Umbilical cord (tissue), 2 donors: Measurements from ENCODE around the gene SBF2. TPM values are rescaled to one million over a fixed set of nuclear protein-coding genes. Genes with fewer than 3 reads are reported as not detected.
"Not testable (repeated sequence)": the region's sequence is repeated elsewhere in the genome, so short reads cannot be mapped to it uniquely, and the experiment has no call there.

Experiments used
- DNase-seq: peaks from one replicate; pipeline ENCODE4 v3.0.0-alpha.2; 2015; ENCODE audit warnings: low spot score
- total RNA-seq: library from RNA; depleted of rRNA; stranded (reverse); fragments of >200 nt; gene quantifications from one replicate; pipeline ENCODE4 v1.2.3, GENCODE V29; 2014; ENCODE audit warnings: low replicate concordance; ENCODE audit not compliant: insufficient read depth

The SBF2 gene
- total RNA-seq, 1 donor from 2014 or later, result 85.7 TPM

GRCh38 chr11:10117709-10118351 lies 176.2 kb downstream of the SBF2 start:
- no peak for DNase-seq

- DNase-seq, result no peak
Observed at GRCh38 chr11:10116588-10116987, 177.4 kb downstream of the SBF2 start.

- DNase-seq, result no peak
Observed at GRCh38 chr11:10114593-10115404, 179.2 kb downstream of the SBF2 start.

GRCh38 chr11:10113852-10114251 lies 180.2 kb downstream of the SBF2 start:
- no peak for DNase-seq

GRCh38 chr11:10109806-10110205 lies 184.2 kb downstream of the SBF2 start:
- DNase-seq, result peak; percentile 68

- peak; percentile 57 for DNase-seq
Observed at GRCh38 chr11:10108915-10109680, 184.9 kb downstream of the SBF2 start.

- DNase-seq, result no peak
Observed at GRCh38 chr11:10107497-10107896, 186.5 kb downstream of the SBF2 start.

- DNase-seq, result no peak
Observed at GRCh38 chr11:10097615-10098014, 196.4 kb downstream of the SBF2 start.

- no peak for DNase-seq
Observed at GRCh38 chr11:10096987-10097386, 197.0 kb downstream of the SBF2 start.

GRCh38 chr11:10095412-10096208 lies 198.4 kb downstream of the SBF2 start:
- no peak for DNase-seq

GRCh38 chr11:10092426-10092825 lies 201.6 kb downstream of the SBF2 start:
- no peak for DNase-seq

GRCh38 chr11:10091314-10092045 lies 202.5 kb downstream of the SBF2 start:
- no peak for DNase-seq

- DNase-seq, result not testable (repeated sequence)
Observed at GRCh38 chr11:10087923-10088225, 206.1 kb downstream of the SBF2 start.

GRCh38 chr11:10087186-10087922 lies 206.7 kb downstream of the SBF2 start:
- no peak for DNase-seq

GRCh38 chr11:10080138-10080537 lies 213.9 kb downstream of the SBF2 start:
- no peak for DNase-seq

GRCh38 chr11:10076458-10077141 lies 217.4 kb downstream of the SBF2 start:
- DNase-seq, result no peak

- DNase-seq, result no peak
Observed at GRCh38 chr11:10075141-10075540, 218.9 kb downstream of the SBF2 start.

GRCh38 chr11:10072841-10073240 lies 221.2 kb downstream of the SBF2 start:
- DNase-seq, result no peak

- no peak for DNase-seq
Observed at GRCh38 chr11:10072142-10072541, 221.9 kb downstream of the SBF2 start.
